Activated naive CD8-positive, alpha-beta T cell treated with anti-CD3 and anti-CD28 coated beads, Interleukin-2, amount 50 U/mL, for 24 hours (primary cell): Measurements from ENCODE around the gene RHOG.
A peak's percentile ranks its signal among the peaks of the same experiment; 100 is the strongest.

ENCODE experiments used
- ATAC-seq: fragments of 150-1000 bp; cut with Tn5 transposase; one replicate; pipeline ENCODE4 v1.10.0; 2021
- DNase-seq: peaks from one replicate; pipeline ENCODE4 v3.0.0; 2021
- H3K27ac Mint-ChIP-seq: one replicate; pipeline ENCODE4 v1.8.0; 2021; ENCODE audit warnings: mild to moderate bottlenecking, mixed read lengths
- H3K27me3 Mint-ChIP-seq: one replicate; pipeline ENCODE4 v1.8.0; 2021; ENCODE audit warnings: mixed read lengths
- H3K36me3 Mint-ChIP-seq: one replicate; pipeline ENCODE4 v1.8.0; 2021; ENCODE audit warnings: low read depth, mixed read lengths
- H3K4me1 Mint-ChIP-seq: one replicate; pipeline ENCODE4 v1.8.0; 2021; ENCODE audit warnings: mixed read lengths
- H3K4me3 Mint-ChIP-seq: one replicate; pipeline ENCODE4 v1.8.0; 2021; ENCODE audit warnings: mild to moderate bottlenecking, moderate library complexity, mixed read lengths
- H3K9me3 Mint-ChIP-seq: one replicate; pipeline ENCODE4 v1.8.0; 2021; ENCODE audit warnings: mixed read lengths

RHOG gene

DNA sequence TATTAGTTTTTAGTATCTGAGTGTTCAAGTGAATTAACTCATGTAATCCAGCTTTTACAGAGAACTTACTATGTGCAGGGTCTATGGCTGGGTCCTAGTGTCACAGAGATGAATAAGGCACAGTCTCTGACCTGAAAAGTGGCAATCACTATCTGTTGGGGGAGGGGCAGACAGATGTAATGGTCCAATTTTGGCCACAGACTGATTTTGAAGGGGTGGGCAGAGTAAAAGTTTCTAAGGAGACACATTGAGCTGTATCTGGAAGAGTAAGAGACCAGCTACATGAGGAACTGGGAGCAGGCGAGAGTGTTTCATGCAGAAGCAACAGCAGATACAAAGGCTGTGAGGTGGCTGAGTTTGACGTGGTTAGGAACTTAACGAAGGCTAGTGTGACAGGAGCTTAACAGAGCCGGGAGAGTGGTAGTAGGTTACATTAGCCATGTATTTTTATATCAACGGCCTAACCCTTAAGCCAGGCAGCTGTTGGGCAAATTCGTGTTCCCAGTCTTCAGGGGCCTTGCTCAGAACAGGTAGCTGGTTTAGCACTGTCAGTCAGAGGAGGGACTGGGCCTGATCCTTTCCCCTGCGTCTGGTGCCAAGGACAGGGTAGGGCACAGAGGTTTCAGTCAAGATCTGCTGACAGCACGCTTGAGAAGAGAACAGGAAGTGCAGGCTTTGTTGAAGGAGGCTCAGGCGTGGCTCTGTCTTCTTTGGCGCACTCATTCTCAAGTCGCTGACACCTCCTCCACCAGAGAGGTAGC, 13.3 kb upstream of the RHOG start:
- peak overlapping the region; percentile 99 for H3K27ac Mint-ChIP-seq
- peak overlapping the region; percentile 93 for H3K4me3 Mint-ChIP-seq
- peaks cover 54% of the 10 kb centered on the region for H3K4me1 Mint-ChIP-seq
- H3K9me3 Mint-ChIP-seq = no peaks in the 10 kb centered on the region
- peak; percentile 66 for DNase-seq
- H3K27me3 Mint-ChIP-seq = no peaks in the 10 kb centered on the region
- peaks cover 5% of the 10 kb centered on the region for H3K36me3 Mint-ChIP-seq
- peak; percentile 62 for ATAC-seq

DNA sequence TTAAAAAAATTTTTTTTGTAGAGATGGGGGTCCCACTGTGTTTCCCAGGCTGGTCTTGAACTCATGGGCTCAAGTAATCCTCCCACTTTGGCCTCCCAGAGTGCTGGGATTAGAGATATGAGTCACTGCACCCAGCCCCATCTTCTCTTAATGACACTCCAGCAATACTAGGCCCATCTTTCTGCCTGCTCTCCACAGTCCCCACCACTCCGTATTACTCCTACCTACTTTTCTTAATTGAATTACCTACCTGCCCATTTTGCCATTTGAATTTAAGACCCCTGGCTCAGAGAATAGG, 12.7 kb upstream of the RHOG start:
- peak overlapping the region; percentile 93 for H3K4me3 Mint-ChIP-seq
- peaks cover 5% of the 10 kb centered on the region for H3K36me3 Mint-ChIP-seq
- ATAC-seq = no peak
- H3K9me3 Mint-ChIP-seq = no peaks in the 10 kb centered on the region
- H3K27ac Mint-ChIP-seq = peak overlapping the region; percentile 99
- no peaks in the 10 kb centered on the region for H3K27me3 Mint-ChIP-seq
- no peak for DNase-seq
- peaks cover 51% of the 10 kb centered on the region for H3K4me1 Mint-ChIP-seq

DNA sequence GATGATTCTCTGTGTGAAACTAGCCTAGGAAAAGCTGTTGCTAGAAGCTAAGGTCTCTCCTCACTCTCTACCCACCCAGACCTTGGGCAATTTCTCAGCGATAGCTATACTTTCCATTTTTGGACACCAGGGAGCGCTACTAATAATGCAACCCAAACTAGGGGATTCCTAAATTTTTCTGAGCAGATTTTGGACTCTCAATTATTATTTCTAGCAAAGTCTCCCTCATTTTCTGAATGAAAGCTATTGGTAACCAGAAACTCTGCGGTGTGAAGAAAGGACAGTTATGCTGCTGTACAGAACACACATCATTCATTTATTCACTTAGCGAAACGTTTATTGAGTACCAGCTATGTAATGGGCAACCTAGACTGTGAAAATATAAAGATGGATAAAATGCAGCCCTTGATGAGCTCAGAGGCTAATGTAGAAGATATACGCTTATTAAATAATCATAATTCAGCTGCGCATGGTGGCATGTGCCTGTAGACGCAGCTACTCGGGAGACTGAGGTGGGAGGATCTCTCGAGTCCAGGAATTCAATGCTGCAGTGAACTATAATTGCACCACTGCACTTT, 8.6 kb upstream of the RHOG start:
- no peaks in the 10 kb centered on the region for H3K36me3 Mint-ChIP-seq
- peaks cover 41% of the 10 kb centered on the region for H3K4me1 Mint-ChIP-seq
- H3K4me3 Mint-ChIP-seq = no peak overlapping the region
- no peaks in the 10 kb centered on the region for H3K27me3 Mint-ChIP-seq
- H3K27ac Mint-ChIP-seq = no peak overlapping the region
- H3K9me3 Mint-ChIP-seq = no peaks in the 10 kb centered on the region
- peak; percentile 52 for DNase-seq
- ATAC-seq = peak; percentile 62

DNA sequence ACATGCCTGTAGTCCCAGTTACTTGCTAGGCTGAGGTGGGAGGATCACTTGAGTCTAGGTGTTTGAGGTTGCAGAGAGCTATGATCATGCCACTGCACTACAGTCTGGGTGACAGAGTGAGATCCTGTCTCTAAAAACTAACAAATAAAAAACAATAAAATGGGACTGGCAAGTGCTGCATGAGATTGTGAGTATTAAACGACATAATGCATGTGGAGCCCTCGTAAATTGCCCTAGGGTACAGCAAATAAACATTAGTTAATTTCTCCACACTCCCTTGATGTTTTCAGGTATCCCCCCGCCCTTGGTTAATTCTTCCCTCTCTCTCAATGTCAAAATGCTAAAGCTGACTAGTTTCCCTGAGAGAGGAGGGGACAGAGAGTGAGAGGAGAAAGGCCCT, 4.9 kb upstream of the RHOG start:
- H3K36me3 Mint-ChIP-seq = no peaks in the 10 kb centered on the region
- H3K27ac Mint-ChIP-seq = no peak overlapping the region
- no peak overlapping the region for H3K4me3 Mint-ChIP-seq
- no peaks in the 10 kb centered on the region for H3K9me3 Mint-ChIP-seq
- ATAC-seq (no peak), DNase-seq (no peak)
- peaks cover 44% of the 10 kb centered on the region for H3K4me1 Mint-ChIP-seq
- H3K27me3 Mint-ChIP-seq = no peaks in the 10 kb centered on the region

DNA sequence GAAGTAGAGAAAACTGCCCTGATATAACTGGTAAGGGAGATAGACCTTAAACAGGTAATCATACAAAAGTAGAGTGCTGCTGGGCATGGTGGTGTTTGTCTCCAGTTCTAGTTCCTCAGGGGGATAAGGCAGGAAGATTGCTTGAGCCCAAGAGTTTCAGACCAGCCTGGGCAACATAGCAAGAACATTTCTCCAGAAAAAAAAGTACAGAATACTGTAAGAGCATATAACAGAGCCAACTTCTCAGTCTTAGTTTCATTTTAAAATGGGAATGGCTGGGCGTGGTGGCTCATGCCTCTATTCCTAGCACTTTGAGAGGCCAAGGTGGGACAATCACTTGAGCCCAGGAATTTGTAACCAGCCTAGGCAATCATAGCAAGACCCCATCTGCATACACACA, 4.5 kb upstream of the RHOG start:
- Mint-ChIP-seq H3K27ac (no peak overlapping the region), H3K4me3 (no peak overlapping the region), H3K4me1 (peaks cover 44% of the 10 kb centered on the region), H3K36me3 (no peaks in the 10 kb centered on the region), H3K27me3 (no peaks in the 10 kb centered on the region), H3K9me3 (no peaks in the 10 kb centered on the region)
- DNase-seq (no peak), ATAC-seq (no peak)

DNA sequence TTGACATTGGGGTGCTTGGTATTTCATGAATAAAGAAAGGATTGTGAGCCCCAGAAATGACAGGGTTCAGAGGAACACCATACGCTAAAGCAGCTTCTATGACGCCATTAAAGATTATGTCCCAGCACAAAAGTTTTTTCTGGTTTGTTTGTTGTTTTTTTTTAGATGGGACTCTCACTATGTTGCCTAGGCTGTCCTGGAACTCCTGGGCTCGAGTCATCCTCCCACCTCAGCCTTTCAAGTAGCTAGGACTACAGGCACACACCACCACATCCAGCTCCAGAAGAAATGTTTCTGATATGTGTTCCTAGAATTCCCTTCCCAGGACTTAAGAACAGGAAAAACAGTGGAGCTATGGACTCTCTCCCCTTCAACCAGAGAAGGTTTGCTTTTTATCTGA, 2.6 kb upstream of the RHOG start:
- Mint-ChIP-seq H3K9me3 (no peaks in the 10 kb centered on the region), H3K36me3 (peaks cover 17% of the 10 kb centered on the region), H3K27me3 (no peaks in the 10 kb centered on the region), H3K4me3 (no peak overlapping the region), H3K4me1 (peaks cover 46% of the 10 kb centered on the region), H3K27ac (peak overlapping the region; percentile 78)
- DNase-seq = no peak
- ATAC-seq = no peak

DNA sequence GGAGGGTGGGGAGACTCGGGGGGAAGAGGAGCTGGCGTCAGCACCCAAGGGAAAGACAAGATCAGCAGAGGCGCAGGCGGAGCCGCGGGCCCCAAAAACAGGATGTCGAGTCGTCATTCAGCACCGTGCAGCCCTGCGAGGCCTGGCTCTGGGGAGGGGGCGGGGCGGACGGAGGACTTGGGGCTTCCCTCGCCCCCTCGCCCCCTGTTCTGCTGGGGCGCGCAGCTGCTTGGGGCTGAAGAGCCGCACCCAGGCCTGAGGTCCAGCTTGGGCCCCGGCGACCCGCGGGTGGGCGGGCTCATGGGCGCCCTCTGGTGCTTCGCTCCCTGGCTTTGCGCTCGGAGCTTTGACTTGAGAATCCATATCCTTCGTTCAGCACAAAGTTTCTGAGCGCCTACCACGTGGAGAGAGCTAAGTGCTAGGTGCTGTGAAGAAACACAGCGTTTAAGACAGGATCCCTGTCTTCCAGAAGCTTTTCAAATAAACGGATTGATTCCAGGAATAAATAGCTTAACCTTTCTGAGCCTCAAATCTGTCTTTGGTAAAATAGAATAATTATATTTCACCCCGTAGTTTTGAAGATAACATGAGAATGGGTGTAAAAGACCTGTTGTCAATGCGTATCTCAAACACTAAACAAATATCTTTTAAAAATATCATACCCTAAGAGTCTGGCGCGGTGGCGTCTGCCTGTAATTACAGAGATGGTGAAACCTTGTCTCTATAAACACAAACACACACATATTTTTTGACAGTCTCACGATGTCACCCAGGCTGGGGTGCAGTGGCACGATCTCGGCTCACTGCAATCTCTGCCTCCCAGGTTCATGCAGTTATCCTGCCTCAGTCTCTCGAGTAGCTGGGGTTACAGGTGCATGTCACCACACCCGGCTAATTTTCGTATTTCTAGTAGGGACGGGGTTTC, 929 bp upstream of the RHOG start:
- Mint-ChIP-seq H3K4me3 (peak overlapping the region; percentile 98), H3K9me3 (no peaks in the 10 kb centered on the region), H3K27ac (peak overlapping the region; percentile 89), H3K27me3 (no peaks in the 10 kb centered on the region), H3K4me1 (peaks cover 61% of the 10 kb centered on the region), H3K36me3 (peaks cover 29% of the 10 kb centered on the region)
- peak; percentile 86 for ATAC-seq
- no peak for DNase-seq

DNA sequence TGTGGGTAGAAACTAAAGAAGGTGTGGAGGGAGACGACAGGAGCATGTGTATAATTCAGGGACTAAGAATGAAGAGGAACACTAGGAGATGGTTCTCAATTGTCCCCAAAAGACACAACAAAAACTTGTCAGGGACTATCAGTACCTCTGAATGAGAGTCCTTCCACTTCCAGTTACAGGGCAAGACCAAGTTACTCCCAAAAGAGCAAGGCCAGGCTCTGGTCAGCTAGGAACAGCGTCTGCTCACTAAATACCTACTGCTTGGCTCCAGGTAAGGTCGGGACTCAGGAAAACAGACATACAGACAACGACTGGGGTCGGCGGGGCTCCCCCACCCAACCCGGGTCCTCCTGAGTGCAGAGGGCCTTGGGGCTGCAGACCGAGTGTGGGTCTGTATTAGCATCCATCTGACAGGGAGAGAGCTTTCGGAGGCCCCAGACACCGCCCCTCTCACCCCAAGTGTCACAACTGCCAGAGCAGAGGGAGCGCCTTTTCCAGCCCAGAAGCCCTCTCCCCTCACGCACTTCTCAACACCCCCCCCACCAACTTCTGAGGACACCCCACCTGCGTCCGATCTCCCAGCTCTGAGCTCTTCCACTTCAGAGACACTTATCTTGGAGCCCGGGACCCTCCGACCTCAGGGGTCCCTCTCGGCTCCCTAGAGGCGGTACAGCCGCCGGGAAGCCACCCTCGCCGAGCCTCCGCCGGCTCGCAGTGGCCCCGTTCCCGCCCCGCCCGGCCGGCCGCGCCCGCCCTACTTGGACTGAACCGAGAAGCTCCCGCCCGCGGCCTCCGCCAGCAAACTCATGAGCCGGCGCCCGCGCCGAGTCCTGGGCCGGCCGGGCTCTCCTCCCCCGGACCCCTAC, 522 bp downstream of the RHOG start:
- Mint-ChIP-seq H3K4me1 (peaks cover 72% of the 10 kb centered on the region), H3K4me3 (peak overlapping the region; percentile 98), H3K27me3 (no peaks in the 10 kb centered on the region), H3K9me3 (no peaks in the 10 kb centered on the region), H3K36me3 (peaks cover 43% of the 10 kb centered on the region), H3K27ac (peak overlapping the region; percentile 96)
- ATAC-seq (no peak), DNase-seq (peak; percentile 44)

DNA sequence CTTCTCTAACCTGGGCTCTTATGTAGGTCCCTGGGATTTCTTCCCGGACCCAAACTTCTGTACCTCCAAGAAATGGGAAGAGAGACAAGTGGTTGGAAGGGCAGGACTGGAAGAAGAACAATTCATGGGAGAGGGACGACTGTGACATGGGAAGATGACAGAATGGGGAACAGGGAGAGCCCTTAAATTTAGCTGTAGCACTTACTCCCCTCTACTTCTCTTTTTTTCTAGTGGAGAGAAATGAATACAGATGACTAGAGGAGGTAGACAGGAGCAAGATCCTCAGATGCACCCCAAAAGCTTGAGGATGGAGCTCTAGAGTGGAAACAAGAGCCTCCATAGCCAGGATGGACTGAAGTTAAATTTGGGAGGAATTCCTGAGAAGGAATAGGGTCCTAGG, 2.3 kb downstream of the RHOG start:
- ATAC-seq (no peak), DNase-seq (no peak)
- Mint-ChIP-seq H3K27ac (peak overlapping the region; percentile 96), H3K27me3 (no peaks in the 10 kb centered on the region), H3K36me3 (peaks cover 60% of the 10 kb centered on the region), H3K9me3 (no peaks in the 10 kb centered on the region), H3K4me1 (peaks cover 75% of the 10 kb centered on the region), H3K4me3 (peak overlapping the region; percentile 98)

DNA sequence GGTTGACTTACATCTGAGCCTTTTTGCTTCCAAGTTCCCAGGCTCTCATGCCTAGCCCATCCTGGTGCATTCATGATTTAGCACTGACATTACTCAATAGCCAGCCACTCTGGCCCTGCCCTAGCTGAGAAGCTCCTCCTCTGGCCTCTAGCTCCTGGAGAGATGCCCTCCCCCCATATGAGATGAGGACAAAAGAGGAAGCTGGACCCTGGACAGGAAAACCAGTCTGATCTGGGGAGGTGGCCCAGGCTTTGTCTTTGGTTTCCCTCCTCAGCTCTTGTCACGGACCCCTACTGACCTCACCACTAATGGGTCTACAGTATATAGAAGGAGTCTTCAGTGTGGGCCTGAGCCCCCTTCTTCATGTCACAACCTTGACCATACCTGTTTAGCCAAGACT, 3.0 kb downstream of the RHOG start:
- Mint-ChIP-seq H3K36me3 (peaks cover 66% of the 10 kb centered on the region), H3K27me3 (no peaks in the 10 kb centered on the region), H3K4me3 (peak overlapping the region; percentile 98), H3K4me1 (peaks cover 75% of the 10 kb centered on the region), H3K9me3 (no peaks in the 10 kb centered on the region), H3K27ac (peak overlapping the region; percentile 96)
- no peak for ATAC-seq
- DNase-seq = no peak

DNA sequence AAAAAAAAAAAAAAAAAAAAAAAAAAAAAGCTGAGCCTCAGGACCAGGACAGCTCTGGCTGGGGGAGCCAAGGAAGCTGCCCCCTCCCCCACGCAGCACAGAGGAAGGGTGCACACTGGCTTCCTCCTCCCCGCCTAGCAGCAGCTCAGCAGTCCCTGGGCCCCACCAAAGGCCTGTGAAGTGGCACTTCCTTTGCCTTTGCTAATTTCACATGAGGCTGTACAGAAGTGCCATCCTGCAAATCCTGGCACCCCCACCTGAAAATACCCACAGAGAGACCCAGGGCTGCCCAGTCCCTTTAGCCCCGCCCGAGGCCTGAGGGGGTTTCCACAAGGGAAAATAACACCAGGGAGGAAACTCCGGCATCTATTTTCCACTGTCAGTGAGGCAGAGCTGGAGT, 3.9 kb downstream of the RHOG start:
- Mint-ChIP-seq H3K36me3 (peaks cover 75% of the 10 kb centered on the region), H3K27ac (peak overlapping the region; percentile 96), H3K27me3 (no peaks in the 10 kb centered on the region), H3K4me1 (peaks cover 76% of the 10 kb centered on the region), H3K9me3 (no peaks in the 10 kb centered on the region), H3K4me3 (peak overlapping the region; percentile 98)
- DNase-seq (peak; percentile 62), ATAC-seq (no peak)

DNA sequence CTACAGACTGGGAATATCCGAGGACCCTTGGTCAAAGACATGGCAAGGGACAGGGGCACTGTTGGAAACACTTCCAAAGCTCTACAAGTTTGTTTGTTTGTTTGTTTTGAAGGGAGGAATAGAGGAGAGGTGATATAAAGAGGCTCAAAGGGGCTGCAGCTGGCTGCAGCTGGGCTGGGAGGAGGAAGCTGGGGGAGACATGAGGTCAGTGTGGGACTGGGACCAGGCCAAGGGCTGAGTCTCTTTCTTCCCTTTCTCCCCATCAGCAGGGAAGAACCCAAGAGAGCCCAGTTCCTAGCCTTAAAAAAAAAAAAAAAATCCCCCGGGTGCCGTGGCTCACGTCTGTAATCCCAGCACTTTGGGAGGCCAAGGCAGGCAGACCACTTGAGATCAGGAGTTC, 5.0 kb downstream of the RHOG start:
- Mint-ChIP-seq H3K4me1 (peaks cover 84% of the 10 kb centered on the region), H3K27ac (peak overlapping the region; percentile 96), H3K36me3 (peaks cover 86% of the 10 kb centered on the region), H3K27me3 (no peaks in the 10 kb centered on the region), H3K9me3 (no peaks in the 10 kb centered on the region), H3K4me3 (peak overlapping the region; percentile 98)
- no peak for DNase-seq
- no peak for ATAC-seq

DNA sequence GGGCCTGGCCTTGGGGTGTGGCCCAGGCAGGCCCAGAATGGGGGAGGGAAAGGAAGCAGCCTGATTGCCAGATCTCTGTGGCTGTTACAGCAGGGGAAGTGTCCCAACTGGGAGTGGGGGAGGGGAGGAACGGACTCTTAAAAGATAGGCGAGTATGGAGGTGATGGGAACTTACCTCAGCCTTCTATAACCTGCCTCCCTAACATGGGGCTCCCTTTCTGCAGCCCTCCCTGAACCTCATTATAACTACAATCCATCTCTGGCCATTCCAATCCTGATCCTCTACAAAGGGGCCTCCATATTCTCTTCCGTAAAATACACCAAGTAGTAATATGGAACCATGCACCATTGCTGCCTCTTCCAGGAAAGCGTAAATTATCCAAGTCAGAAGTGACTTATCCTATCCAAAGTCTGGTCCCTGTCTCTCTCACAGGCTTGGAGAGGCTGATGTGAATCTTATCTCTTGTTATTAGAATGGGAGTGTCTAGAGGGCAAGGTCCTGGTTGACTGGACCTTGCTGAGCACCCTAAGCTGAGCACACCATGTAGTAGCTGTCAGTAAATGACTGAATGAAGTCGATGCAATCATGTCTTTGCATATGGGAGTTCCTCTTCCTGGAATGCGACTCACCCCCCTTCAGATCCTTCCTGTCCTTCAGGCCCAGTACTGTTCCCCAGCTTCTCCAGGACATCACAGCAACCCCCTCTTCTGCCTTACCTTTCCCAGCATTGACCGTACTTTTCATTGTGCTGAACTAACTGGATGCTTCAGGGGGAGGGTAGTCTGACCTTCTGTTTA, 5.9 kb downstream of the RHOG start:
- H3K4me3 Mint-ChIP-seq = peak overlapping the region; percentile 98
- no peak for ATAC-seq
- no peaks in the 10 kb centered on the region for H3K9me3 Mint-ChIP-seq
- H3K4me1 Mint-ChIP-seq = peaks cover 91% of the 10 kb centered on the region
- no peaks in the 10 kb centered on the region for H3K27me3 Mint-ChIP-seq
- H3K36me3 Mint-ChIP-seq = peaks cover 92% of the 10 kb centered on the region
- peak overlapping the region; percentile 96 for H3K27ac Mint-ChIP-seq
- no peak for DNase-seq

DNA sequence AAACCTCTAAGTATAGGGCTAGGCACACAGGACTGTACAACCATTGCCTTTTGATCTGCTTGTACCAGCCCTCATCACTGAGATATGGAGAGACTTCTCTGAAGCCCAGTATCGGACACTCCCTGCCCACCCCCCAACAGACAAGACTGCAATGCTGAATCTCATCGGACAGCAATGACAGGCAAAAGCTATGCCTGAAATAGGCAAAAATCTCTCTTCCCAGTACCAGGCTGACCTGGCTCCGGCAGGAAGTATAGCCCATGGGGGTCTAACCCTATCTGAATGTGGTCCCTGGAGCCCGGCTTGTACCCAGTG, 6.5 kb downstream of the RHOG start:
- no peak for DNase-seq
- peak overlapping the region; percentile 96 for H3K27ac Mint-ChIP-seq
- ATAC-seq = no peak
- peaks cover 90% of the 10 kb centered on the region for H3K4me1 Mint-ChIP-seq
- peak overlapping the region; percentile 98 for H3K4me3 Mint-ChIP-seq
- H3K9me3 Mint-ChIP-seq = no peaks in the 10 kb centered on the region
- H3K27me3 Mint-ChIP-seq = no peaks in the 10 kb centered on the region
- H3K36me3 Mint-ChIP-seq = peaks cover 89% of the 10 kb centered on the region
